ENCODE measurements around the gene NDRG3. TPM values are rescaled to one million over a fixed set of nuclear protein-coding genes. Genes with fewer than 3 reads are reported as not detected.

The NDRG3 gene
- total RNA-seq, 1 experiment from 2014 or later: 33.6 TPM

- H3K4me1 ChIP-seq (ENCODE audit: low read length): peaks cover 29% of the 10 kb centered on the region
- H2AFZ ChIP-seq (ENCODE audit: low read length): no peak overlapping the region
- H3K9me2 ChIP-seq (replicated peaks; ENCODE audit: insufficient read depth, low read length): no peaks in the 10 kb centered on the region
- no peak overlapping the region for H3K9ac ChIP-seq (ENCODE audit: low read length)
- no peak for DNase-seq
- H3K4me2 ChIP-seq (ENCODE audit: low read depth, low read length, poor library complexity, severe bottlenecking): no peak overlapping the region
- no peak overlapping the region for H3K27ac ChIP-seq (ENCODE audit: low read length)
- no peaks in the 10 kb centered on the region for H3K9me3 ChIP-seq (ENCODE audit: low read length)
- H3K36me3 ChIP-seq (ENCODE audit: insufficient read depth, low read length): peaks cover 43% of the 10 kb centered on the region
- H3K27me3 ChIP-seq (ENCODE audit: low read length): no peaks in the 10 kb centered on the region
- H4K20me1 ChIP-seq (ENCODE audit: insufficient read depth, low read depth, low read length): peaks cover 23% of the 10 kb centered on the region
- peaks cover 29% of the 10 kb centered on the region for H3K79me2 ChIP-seq (ENCODE audit: low read length)
- no peak overlapping the region for H3K4me3 ChIP-seq (ENCODE audit: low read length)
Observed at GRCh38 chr20:36784900-36785299, 39.0 kb upstream of the NDRG3 start.

GRCh38 chr20:36784116-36784515, 38.2 kb upstream of the NDRG3 start:
- no peak for DNase-seq
- Histone ChIP-seq H3K9ac (ENCODE audit: low read length) (no peak overlapping the region), H3K4me3 (ENCODE audit: low read length) (no peak overlapping the region), H4K20me1 (ENCODE audit: insufficient read depth, low read depth, low read length) (peaks cover 20% of the 10 kb centered on the region), H3K9me3 (ENCODE audit: low read length) (no peaks in the 10 kb centered on the region), H3K4me2 (ENCODE audit: low read depth, low read length, poor library complexity, severe bottlenecking) (no peak overlapping the region), H3K27ac (ENCODE audit: low read length) (no peak overlapping the region), H3K4me1 (ENCODE audit: low read length) (peaks cover 37% of the 10 kb centered on the region), H3K79me2 (ENCODE audit: low read length) (peaks cover 23% of the 10 kb centered on the region), H2AFZ (ENCODE audit: low read length) (no peak overlapping the region), H3K36me3 (ENCODE audit: insufficient read depth, low read length) (peaks cover 40% of the 10 kb centered on the region), H3K9me2 (replicated peaks; ENCODE audit: insufficient read depth, low read length) (no peaks in the 10 kb centered on the region), H3K27me3 (ENCODE audit: low read length) (no peaks in the 10 kb centered on the region)

- Histone ChIP-seq H3K9me3 (ENCODE audit: low read length) (no peaks in the 10 kb centered on the region), H3K9me2 (replicated peaks; ENCODE audit: insufficient read depth, low read length) (no peaks in the 10 kb centered on the region), H3K36me3 (ENCODE audit: insufficient read depth, low read length) (peaks cover 17% of the 10 kb centered on the region), H2AFZ (ENCODE audit: low read length) (no peak overlapping the region), H3K27ac (ENCODE audit: low read length) (peak overlapping the region; percentile 78), H3K9ac (ENCODE audit: low read length) (peak overlapping the region; percentile 39; the same call in 1 of the 2 replicates), H3K79me2 (ENCODE audit: low read length) (0 out of 2 replicates have a peak, but pooled peaks cover under 1% of the 10 kb centered on the region), H3K4me1 (ENCODE audit: low read length) (peaks cover 69% of the 10 kb centered on the region), H3K4me3 (ENCODE audit: low read length) (no peak overlapping the region), H3K27me3 (ENCODE audit: low read length) (no peaks in the 10 kb centered on the region), H3K4me2 (ENCODE audit: low read depth, low read length, poor library complexity, severe bottlenecking) (no peak overlapping the region), H4K20me1 (ENCODE audit: insufficient read depth, low read depth, low read length) (peaks cover 5% of the 10 kb centered on the region)
- DNase-seq: no peak
Observed at GRCh38 chr20:36779656-36780025, 33.8 kb upstream of the NDRG3 start.

GRCh38 chr20:36778831-36779655, 33.2 kb upstream of the NDRG3 start:
- H3K79me2 ChIP-seq (ENCODE audit: low read length): no peaks in the 10 kb centered on the region
- no peak for DNase-seq
- H3K9me3 ChIP-seq (ENCODE audit: low read length): no peaks in the 10 kb centered on the region
- H2AFZ ChIP-seq (ENCODE audit: low read length): no peak overlapping the region
- peak overlapping the region; percentile 16 for H3K4me2 ChIP-seq (ENCODE audit: low read depth, low read length, poor library complexity, severe bottlenecking)
- H4K20me1 ChIP-seq (ENCODE audit: insufficient read depth, low read depth, low read length): no peaks in the 10 kb centered on the region; the same call in none of the 2 replicates
- peak overlapping the region; percentile 39; the same call in 1 of the 2 replicates for H3K9ac ChIP-seq (ENCODE audit: low read length)
- H3K4me1 ChIP-seq (ENCODE audit: low read length): peaks cover 67% of the 10 kb centered on the region
- no peaks in the 10 kb centered on the region for H3K9me2 ChIP-seq (replicated peaks; ENCODE audit: insufficient read depth, low read length)
- H3K4me3 ChIP-seq (ENCODE audit: low read length): no peak overlapping the region
- H3K27ac ChIP-seq (ENCODE audit: low read length): peak overlapping the region; percentile 78
- no peaks in the 10 kb centered on the region for H3K27me3 ChIP-seq (ENCODE audit: low read length)
- peaks cover 14% of the 10 kb centered on the region for H3K36me3 ChIP-seq (ENCODE audit: insufficient read depth, low read length)

GRCh38 chr20:36777576-36777975, 31.7 kb upstream of the NDRG3 start:
- Histone ChIP-seq H3K9me3 (ENCODE audit: low read length) (no peaks in the 10 kb centered on the region), H3K4me3 (ENCODE audit: low read length) (no peak overlapping the region; the same call in 1 of the 2 replicates), H3K9ac (ENCODE audit: low read length) (peak overlapping the region; percentile 39), H3K27me3 (ENCODE audit: low read length) (no peaks in the 10 kb centered on the region), H3K79me2 (ENCODE audit: low read length) (peaks cover 9% of the 10 kb centered on the region), H3K9me2 (replicated peaks; ENCODE audit: insufficient read depth, low read length) (no peaks in the 10 kb centered on the region), H4K20me1 (ENCODE audit: insufficient read depth, low read depth, low read length) (no peaks in the 10 kb centered on the region; the same call in 1 of the 2 replicates), H3K27ac (ENCODE audit: low read length) (peak overlapping the region; percentile 78), H3K4me1 (ENCODE audit: low read length) (peaks cover 65% of the 10 kb centered on the region), H2AFZ (ENCODE audit: low read length) (no peak overlapping the region), H3K4me2 (ENCODE audit: low read depth, low read length, poor library complexity, severe bottlenecking) (peak overlapping the region; percentile 16), H3K36me3 (ENCODE audit: insufficient read depth, low read length) (peaks cover 4% of the 10 kb centered on the region; the same call in 1 of the 2 replicates)
- DNase-seq: no peak

GRCh38 chr20:36777167-36777566, 31.3 kb upstream of the NDRG3 start:
- H2AFZ ChIP-seq (ENCODE audit: low read length): no peak overlapping the region
- peaks cover 66% of the 10 kb centered on the region for H3K4me1 ChIP-seq (ENCODE audit: low read length)
- no peaks in the 10 kb centered on the region for H3K9me3 ChIP-seq (ENCODE audit: low read length)
- no peak overlapping the region; the same call in 1 of the 2 replicates for H3K4me3 ChIP-seq (ENCODE audit: low read length)
- H4K20me1 ChIP-seq (ENCODE audit: insufficient read depth, low read depth, low read length): no peaks in the 10 kb centered on the region; the same call in 1 of the 2 replicates
- peaks cover 13% of the 10 kb centered on the region for H3K79me2 ChIP-seq (ENCODE audit: low read length)
- peak overlapping the region; percentile 39 for H3K9ac ChIP-seq (ENCODE audit: low read length)
- H3K27ac ChIP-seq (ENCODE audit: low read length): peak overlapping the region; percentile 78
- peak overlapping the region; percentile 16 for H3K4me2 ChIP-seq (ENCODE audit: low read depth, low read length, poor library complexity, severe bottlenecking)
- H3K9me2 ChIP-seq (replicated peaks; ENCODE audit: insufficient read depth, low read length): no peaks in the 10 kb centered on the region
- no peak for DNase-seq
- H3K27me3 ChIP-seq (ENCODE audit: low read length): no peaks in the 10 kb centered on the region
- H3K36me3 ChIP-seq (ENCODE audit: insufficient read depth, low read length): peaks cover 4% of the 10 kb centered on the region; the same call in 1 of the 2 replicates

GRCh38 chr20:36775826-36776225, 29.9 kb upstream of the NDRG3 start:
- peaks cover 73% of the 10 kb centered on the region for H3K4me1 ChIP-seq (ENCODE audit: low read length)
- no peak overlapping the region for H2AFZ ChIP-seq (ENCODE audit: low read length)
- H3K79me2 ChIP-seq (ENCODE audit: low read length): peaks cover 27% of the 10 kb centered on the region
- H3K36me3 ChIP-seq (ENCODE audit: insufficient read depth, low read length): peaks cover 7% of the 10 kb centered on the region; the same call in 1 of the 2 replicates
- H3K4me3 ChIP-seq (ENCODE audit: low read length): no peak overlapping the region
- H3K27me3 ChIP-seq (ENCODE audit: low read length): no peaks in the 10 kb centered on the region
- H3K27ac ChIP-seq (ENCODE audit: low read length): peak overlapping the region; percentile 78
- no peaks in the 10 kb centered on the region for H3K9me2 ChIP-seq (replicated peaks; ENCODE audit: insufficient read depth, low read length)
- no peak for DNase-seq
- no peak overlapping the region for H3K4me2 ChIP-seq (ENCODE audit: low read depth, low read length, poor library complexity, severe bottlenecking)
- H4K20me1 ChIP-seq (ENCODE audit: insufficient read depth, low read depth, low read length): no peaks in the 10 kb centered on the region; the same call in 1 of the 2 replicates
- no peak overlapping the region for H3K9ac ChIP-seq (ENCODE audit: low read length)
- H3K9me3 ChIP-seq (ENCODE audit: low read length): no peaks in the 10 kb centered on the region

- Histone ChIP-seq H3K27me3 (ENCODE audit: low read length) (no peaks in the 10 kb centered on the region), H4K20me1 (ENCODE audit: insufficient read depth, low read depth, low read length) (no peaks in the 10 kb centered on the region; the same call in 1 of the 2 replicates)
Observed at GRCh38 chr20:36775196-36775595, 29.3 kb upstream of the NDRG3 start.

More at GRCh38 chr20:36775196-36775595, 29.3 kb upstream of the NDRG3 start:
- Histone ChIP-seq H3K9ac (ENCODE audit: low read length) (no peak overlapping the region), H3K9me2 (replicated peaks; ENCODE audit: insufficient read depth, low read length) (no peaks in the 10 kb centered on the region), H3K9me3 (ENCODE audit: low read length) (no peaks in the 10 kb centered on the region), H2AFZ (ENCODE audit: low read length) (no peak overlapping the region), H3K27ac (ENCODE audit: low read length) (peak overlapping the region; percentile 2; the same call in 1 of the 2 replicates), H3K4me3 (ENCODE audit: low read length) (no peak overlapping the region), H3K4me1 (ENCODE audit: low read length) (peaks cover 69% of the 10 kb centered on the region), H3K36me3 (ENCODE audit: insufficient read depth, low read length) (0 out of 2 replicates have a peak, but pooled peaks cover 4% of the 10 kb centered on the region), H3K79me2 (ENCODE audit: low read length) (peaks cover 32% of the 10 kb centered on the region), H3K4me2 (ENCODE audit: low read depth, low read length, poor library complexity, severe bottlenecking) (no peak overlapping the region)
- DNase-seq: no peak

Data from Karpas-422 (cell line).